IPS-18c (cell line): ENCODE measurements around the gene SLC43A1.

Source experiments
- H3K4me3 ChIP-seq: 2 replicates; pipeline ENCODE4 v1.7.0; 2013; ENCODE audit warnings: low read depth, mild to moderate bottlenecking, low read length, moderate library complexity; ENCODE audit not compliant: insufficient read depth
- H3K9me3 ChIP-seq: one replicate; pipeline ENCODE4 v1.6.1; 2013; ENCODE audit warnings: mild to moderate bottlenecking, low read length, moderate library complexity; ENCODE audit not compliant: control insufficient read depth, insufficient read depth

SLC43A1 gene

GRCh38 chr11:57487021-57487778 is 28.3 kb downstream of the SLC43A1 start:
- H3K4me3 ChIP-seq: no peak overlapping the region
- H3K9me3 ChIP-seq: no peaks in the 10 kb centered on the region

GRCh38 chr11:57485217-57485990 is 30.1 kb downstream of the SLC43A1 start:
- Histone ChIP-seq H3K9me3 (no peaks in the 10 kb centered on the region), H3K4me3 (no peak overlapping the region)

- H3K4me3 ChIP-seq: no peak overlapping the region
- no peaks in the 10 kb centered on the region for H3K9me3 ChIP-seq
These were observed 31.3 kb downstream of the SLC43A1 start for GRCh38 chr11:57484141-57484710.

GRCh38 chr11:57483562-57483918 is 32.0 kb downstream of the SLC43A1 start:
- peak overlapping the region; percentile 62; the same call in 1 of the 2 replicates for H3K4me3 ChIP-seq
- no peaks in the 10 kb centered on the region for H3K9me3 ChIP-seq

- H3K4me3 ChIP-seq: peak overlapping the region; percentile 62
- H3K9me3 ChIP-seq: no peaks in the 10 kb centered on the region
These were observed 32.5 kb downstream of the SLC43A1 start for GRCh38 chr11:57482782-57483561.

GRCh38 chr11:57481915-57482781 is 33.4 kb downstream of the SLC43A1 start:
- H3K4me3 ChIP-seq: peak overlapping the region; percentile 62

GRCh38 chr11:57481315-57481714 is 34.2 kb downstream of the SLC43A1 start:
- H3K9me3 ChIP-seq: no peaks in the 10 kb centered on the region
- H3K4me3 ChIP-seq: no peak overlapping the region

More at GRCh38 chr11:57481915-57482781, 33.4 kb downstream of the SLC43A1 start:
- H3K9me3 ChIP-seq: no peaks in the 10 kb centered on the region

GRCh38 chr11:57480409-57481137 is 34.9 kb downstream of the SLC43A1 start:
- Histone ChIP-seq H3K4me3 (no peak overlapping the region), H3K9me3 (no peaks in the 10 kb centered on the region)

GRCh38 chr11:57479911-57480310 is 35.6 kb downstream of the SLC43A1 start:
- Histone ChIP-seq H3K9me3 (no peaks in the 10 kb centered on the region), H3K4me3 (no peak overlapping the region)

- Histone ChIP-seq H3K9me3 (no peaks in the 10 kb centered on the region), H3K4me3 (no peak overlapping the region)
These were observed 36.4 kb downstream of the SLC43A1 start for GRCh38 chr11:57479021-57479663.

GRCh38 chr11:57477507-57478189 is 37.9 kb downstream of the SLC43A1 start:
- Histone ChIP-seq H3K9me3 (no peaks in the 10 kb centered on the region), H3K4me3 (no peak overlapping the region)

- Histone ChIP-seq H3K4me3 (peak overlapping the region; percentile 53), H3K9me3 (no peaks in the 10 kb centered on the region)
These were observed 38.6 kb downstream of the SLC43A1 start for GRCh38 chr11:57476757-57477506.

GRCh38 chr11:57476047-57476756 is 39.3 kb downstream of the SLC43A1 start:
- peak overlapping the region; percentile 53 for H3K4me3 ChIP-seq

GRCh38 chr11:57475671-57476046 is 39.8 kb downstream of the SLC43A1 start:
- Histone ChIP-seq H3K9me3 (no peaks in the 10 kb centered on the region), H3K4me3 (no peak overlapping the region; the same call in 1 of the 2 replicates)

More at GRCh38 chr11:57476047-57476756, 39.3 kb downstream of the SLC43A1 start:
- no peaks in the 10 kb centered on the region for H3K9me3 ChIP-seq
